K562 (cell line): ENCODE results near the gene SLC17A2. TPM values are rescaled to one million over a fixed set of nuclear protein-coding genes. Genes with fewer than 3 reads are reported as not detected.

Experiments
- ATAC-seq: fragments of 200-7000 bp; cut with Tn5 transposase; 3 replicates; pipeline ENCODE4 v1.9.1; 2020; ENCODE audit warnings: moderate library complexity
- BruUV-seq: library from RNA; stranded (reverse); fragments of 400-500 nt; replicated peaks from 2 replicates; lab custom pipeline; 2021; lab: Mats Ljungman, UMichigan
- CTCF ChIA-PET: fragments of 300-600 bp; formaldehyde crosslinking; extraction: SDS; loops from one replicate; lab custom pipeline; 2021; ENCODE audit warnings: low intra/inter-chr PET ratio; lab: Yijun Ruan, JAX
- POLR2A ChIA-PET: fragments of 300-600, 350-650 bp; sonication (Branson Sonifier 250); formaldehyde crosslinking; extraction: SDS; loops from one replicate; lab custom pipeline; 2021; ENCODE audit warnings: antibody characterized with exemption, inconsistent platforms; lab: Yijun Ruan, JAX
- DNase-seq, 4 experiments: peaks; one replicate each; pipeline versions ENCODE4 v3.0.0 to v3.0.0-alpha.2; 2011 to 2018; ENCODE audit warnings: low spot score in 3 of 4, mixed read lengths in 3 of 4; ENCODE audit errors: extremely low read depth in 1 of 4
- FAIRE-seq: peaks from 2 replicates; lab custom pipeline; 2011; peaks lifted over from hg19 to GRCh38; lab: Jason Lieb, UNC
- H2AFZ ChIP-seq: 2 replicates; pipeline ENCODE4 v1.6.0; 2011; ENCODE audit warnings: low read depth, low read length, control low read depth, inconsistent platforms
- H3K27ac ChIP-seq: fragments of 200-600 bp; 3 replicates; pipeline ENCODE4 v1.8.0; 2011; ENCODE audit warnings: low read depth, mild to moderate bottlenecking, control low read depth, inconsistent platforms, low read length, moderate library complexity, mixed read lengths; ENCODE audit errors: extremely low read depth
- H3K27me3 ChIP-seq, 2 experiments: fragments of 300-600 bp in 1 of 2; 2 replicates in 1 of 2; 3 replicates in 1 of 2; pipeline versions ENCODE4 v1.6.0 to v1.8.0; 2011; ENCODE audit warnings: inconsistent platforms in 2 of 2, low read length in 2 of 2, mild to moderate bottlenecking in 1 of 2, mixed read lengths in 1 of 2, moderate library complexity in 1 of 2; ENCODE audit not compliant: control insufficient read depth in 2 of 2, insufficient read depth in 2 of 2
- H3K36me3 ChIP-seq: fragments of 300-600 bp; 3 replicates; pipeline ENCODE4 v1.8.0; 2011; ENCODE audit warnings: mild to moderate bottlenecking, low read length, inconsistent platforms; ENCODE audit not compliant: control insufficient read depth, insufficient read depth
- H3K4me1 ChIP-seq, 2 experiments: fragments of 200-600 bp in 1 of 2; replicated peaks in 1 of 2; 2 replicates in 1 of 2; 3 replicates in 1 of 2; pipeline versions ENCODE4 v1.5.1 to v1.8.0; 2011; ENCODE audit warnings: inconsistent platforms in 2 of 2, low read length in 2 of 2, mild to moderate bottlenecking in 1 of 2, mixed read lengths in 1 of 2, moderate library complexity in 1 of 2; ENCODE audit not compliant: control insufficient read depth in 2 of 2, insufficient read depth in 2 of 2
- H3K4me2 ChIP-seq: 2 replicates; pipeline ENCODE4 v1.6.1; 2011; ENCODE audit warnings: low read length, control low read depth, inconsistent platforms, mixed read lengths; ENCODE audit not compliant: insufficient read depth
- H3K4me3 ChIP-seq: fragments of 200-600 bp; sonication (generic), shearing (Covaris generic); 2 replicates; pipeline ENCODE4 v1.5.1; 2016; ENCODE audit warnings: control low read depth, inconsistent platforms
- H3K79me2 ChIP-seq: fragments of 200-600 bp; 3 replicates; pipeline ENCODE4 v1.8.0; 2011; ENCODE audit warnings: low read length, inconsistent platforms; ENCODE audit not compliant: control insufficient read depth, insufficient read depth
- H3K9ac ChIP-seq, 2 experiments: 2 replicates each; pipeline versions ENCODE4 v1.6.0 to v1.6.1; 2011; ENCODE audit warnings: low read depth in 2 of 2, low read length in 2 of 2, control low read depth in 1 of 2, inconsistent platforms in 1 of 2, mild to moderate bottlenecking in 1 of 2, mixed read lengths in 1 of 2; ENCODE audit not compliant: insufficient read depth in 1 of 2
- H3K9me1 ChIP-seq: one replicate; pipeline ENCODE4 v1.6.0; 2011; ENCODE audit warnings: inconsistent platforms, mild to moderate bottlenecking, low read length, moderate library complexity; ENCODE audit not compliant: control insufficient read depth, insufficient read depth
- H3K9me3 ChIP-seq: replicated peaks from 2 replicates; pipeline ENCODE4 v1.5.1; 2011; ENCODE audit warnings: low read depth, low read length, inconsistent platforms; ENCODE audit not compliant: control insufficient read depth, insufficient read depth
- H4K20me1 ChIP-seq: replicated peaks from 2 replicates; pipeline ENCODE4 v1.6.1; 2011; ENCODE audit warnings: low read length, inconsistent platforms, mixed read lengths; ENCODE audit not compliant: control insufficient read depth, insufficient read depth
- AFF1 ChIP-seq, 2 experiments: fragments of 450-650 bp; IDR thresholded peaks; 2 replicates each; pipeline ENCODE4 v1.6.1; 2018; ENCODE audit warnings: mild to moderate bottlenecking in 2 of 2, low read depth in 1 of 2; ENCODE audit not compliant: partially characterized antibody in 2 of 2
- JUND ChIP-seq, 2 experiments: IDR thresholded peaks; 2 replicates in 1 of 2; 3 replicates in 1 of 2; pipeline ENCODE4 v1.6.1; 2011; ENCODE audit warnings: borderline replicate concordance in 2 of 2, low read depth in 2 of 2, low read length in 2 of 2, improper control_type of control experiment in 1 of 2, missing biosample characterization in 1 of 2, missing genetic modification characterization in 1 of 2, missing genetic modification reagents in 1 of 2
- MAZ ChIP-seq, 2 experiments: fragments of 450-650 bp in 1 of 2; sonication (generic) in 1 of 2; formaldehyde crosslinking; IDR thresholded peaks in 1 of 2; conservative IDR thresholded peaks in 1 of 2; 2 replicates each; pipeline versions ENCODE4 v1.4.0 to v1.5.0; 2020; ENCODE audit warnings: mild to moderate bottlenecking in 1 of 2, missing genetic modification reagents in 1 of 2
- RAD21 ChIP-seq, 2 experiments: fragments of 250-450 bp in 1 of 2; fragments of 450-650 bp in 1 of 2; sonication (Bioruptor Pico) in 1 of 2; formaldehyde crosslinking in 1 of 2; IDR thresholded peaks in 1 of 2; conservative IDR thresholded peaks in 1 of 2; 2 replicates each; pipeline versions ENCODE4 v1.4.0 to v1.8.0; 2020 to 2022; ENCODE audit warnings: mild to moderate bottlenecking in 2 of 2, moderate library complexity in 1 of 2
- WGBS: fragments of 100-300 bp; shearing (Covaris generic); methylation state at CpG from one replicate; pipeline ENCODE4 v1.1.6; 2016; ENCODE audit warnings: low coverage, mixed read lengths; ENCODE audit not compliant: insufficient coverage; ENCODE audit errors: missing lambda C conversion rate; 5-methylcytosine and 5-hydroxymethylcytosine counted together
- in situ Hi-C: fragments of 300-500 bp; cut with MboI; formaldehyde crosslinking; loops from 4 replicates; pipeline ENCODE4 v1.15.0; 2018; ENCODE audit warnings: inconsistent platforms, mixed read lengths
- intact Hi-C: fragments of 100-400 bp; cut with micrococcal nuclease; formaldehyde crosslinking; loops from 2 replicates; pipeline ENCODE4 v1.14.2; 2022
- polyA plus RNA-seq, 8 experiments: library from polyadenylated mRNA; depleted of rRNA in 4 of 8; stranded (reverse) in 5 of 8; unstranded in 3 of 8; fragments of >200 nt; fragmentation: Nextera tagmentation in 2 of 8; fragmentation: Illumina TruSeq in 1 of 8; extraction: Ambion mirVana in 2 of 8; extraction: Trizol in 1 of 8; gene quantifications; 2 replicates each; pipeline versions ENCODE4 v1.2.1 to v1.2.3, GENCODE V29; 2011 to 2014; ENCODE audit warnings: inconsistent platforms in 1 of 8, missing spikeins in 1 of 8
- total RNA-seq, 7 experiments: library from RNA; depleted of rRNA in 6 of 7; stranded (reverse); fragments of >200 nt in 6 of 7; fragmentation: Illumina TruSeq in 2 of 7; extraction: Trizol in 2 of 7; gene quantifications; 2 replicates each; pipeline versions ENCODE4 v1.2.1 to v1.2.3, GENCODE V29; 2011 to 2021; ENCODE audit warnings: low replicate concordance in 1 of 7

Gene SLC17A2
- total and polyA plus RNA-seq, 9 of the 15 experiments (the other 6 are each of a cell fraction or from before 2014, with no cell fraction given) = not detected

- peak; percentile 63 for FAIRE-seq
- peak; percentile 19; the same call in 1 of the 2 replicates for TF ChIP-seq JUND (IDR thresholded peaks at IDR 0.05; ENCODE audit: borderline replicate concordance, low read depth, low read length)
- TF ChIP-seq JUND (tag; IDR thresholded peaks at IDR 0.05; ENCODE audit: borderline replicate concordance, low read depth, low read length) = no peak
- no peak for TF ChIP-seq AFF1 (IDR thresholded peaks at IDR 0.05; ENCODE audit: low read depth in 1 of 2, partially characterized antibody in 2 of 2)
- TF ChIP-seq MAZ (CRISPR knock-in tag; conservative IDR thresholded peaks at IDR 0.05 in 1 of 2, IDR thresholded peaks at IDR 0.05 in 1 of 2) = peak in 1 of 2 experiments; percentile 38; a peak in 1 of 4 replicates
- peak; percentile 95 to 96 for TF ChIP-seq RAD21 (CRISPR knock-in tag; conservative IDR thresholded peaks at IDR 0.05 in 1 of 2, IDR thresholded peaks at IDR 0.05 in 1 of 2)
These were observed 40.3 kb downstream of the SLC17A2 start for GRCh38 chr6:25889877-25890853.

More at GRCh38 chr6:25889877-25890853, 40.3 kb downstream of the SLC17A2 start:
- no peak overlapping the region for H3K9ac ChIP-seq
- no peaks in the 10 kb centered on the region for H3K79me2 ChIP-seq
- H3K36me3 ChIP-seq = no peaks in the 10 kb centered on the region
- no peak overlapping the region for H3K27ac ChIP-seq
- DNase-seq = peak; percentile 16 to 56 (median 22)
- no peaks in the 10 kb centered on the region for H3K9me1 ChIP-seq
- H4K20me1 ChIP-seq = no peaks in the 10 kb centered on the region
- no TSS peak for BruUV-seq
- H2AFZ ChIP-seq = no peak overlapping the region
- no peaks in the 10 kb centered on the region for H3K9me3 ChIP-seq
- H3K4me2 ChIP-seq = no peak overlapping the region
- ATAC-seq = peak; percentile 87
- H3K4me3 ChIP-seq = no peak overlapping the region
- 10% methylated on average over 5 of the region's 5 CpGs for WGBS
- in situ Hi-C loops = no loop called here
- ChIA-PET CTCF (interaction anchor here (0.6 to 1.5 kb wide), 6 partner anchors 11 to 1609 kb away, joined by 3 to 12 read pairs (median 4); no protein-coding TSS in a partner anchor), POLR2A (interaction anchor here (0.7 to 1.7 kb wide), 3 partner anchors 13 to 667 kb away, joined by 3 to 6 read pairs (median 3); no protein-coding TSS in a partner anchor)
- no peaks in the 10 kb centered on the region for H3K4me1 ChIP-seq
- intact Hi-C loops = loop anchor here (1.0 to 5.0 kb wide), 7 partner anchors 53 to 667 kb away; partner anchors contain the start of gene CARMIL1
- no peaks in the 10 kb centered on the region for H3K27me3 ChIP-seq
